ENCODE results near the gene BDKRB1.

The BDKRB1 gene

DNA sequence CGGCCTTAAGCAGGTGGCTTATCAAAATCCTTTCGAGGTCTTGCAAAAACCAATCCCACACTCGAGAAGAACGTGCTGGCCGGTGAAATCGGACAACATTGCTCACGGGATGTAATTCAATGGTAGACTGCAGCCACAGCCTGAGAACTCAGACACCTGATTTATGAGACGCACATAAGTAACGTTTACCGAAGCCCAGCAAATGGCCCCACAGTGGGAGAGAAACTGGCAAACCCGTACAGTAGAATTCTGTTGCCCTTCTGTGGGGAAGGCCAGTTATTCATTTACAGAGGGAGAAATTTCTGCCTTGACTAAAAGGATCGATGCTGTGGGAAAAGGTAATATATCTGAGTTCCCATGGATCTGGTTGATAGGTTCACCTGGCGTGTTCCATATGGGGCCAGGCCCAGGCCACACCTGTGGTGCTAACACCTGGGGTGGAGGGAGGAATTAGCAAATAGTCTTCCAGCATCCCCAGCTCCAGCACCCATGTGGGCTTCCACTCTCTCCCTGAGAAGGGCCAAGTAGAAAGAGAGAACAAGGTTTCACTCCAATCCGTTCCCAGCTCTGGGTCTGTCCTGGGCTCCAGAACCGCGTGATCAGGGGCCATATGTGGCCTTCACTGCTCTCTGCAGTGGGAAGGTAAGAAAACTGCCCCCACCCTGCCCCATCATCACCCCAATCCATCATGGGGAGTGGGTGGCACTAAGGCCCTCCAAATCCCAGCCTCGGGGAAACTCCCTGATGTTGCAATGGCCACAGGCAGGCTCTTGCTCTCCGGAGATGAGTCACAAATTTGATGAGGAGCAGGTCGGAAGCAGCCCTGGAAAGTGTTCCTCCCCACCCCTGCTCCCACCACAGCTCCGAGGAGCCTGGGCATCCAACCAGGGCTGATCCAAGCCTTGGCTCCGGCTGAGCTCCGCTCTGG lies 12.7 kb downstream of the BDKRB1 start:
- DNase-seq (ENCODE audit: low read depth in 2 of 2): peak; percentile 91 to 92
- H3K4me3 ChIP-seq (replicated peaks in 1 of 2; ENCODE audit: low read depth in 2 of 2, low read length in 2 of 2): no peak overlapping the region
- TF ChIP-seq, protein P1, sequence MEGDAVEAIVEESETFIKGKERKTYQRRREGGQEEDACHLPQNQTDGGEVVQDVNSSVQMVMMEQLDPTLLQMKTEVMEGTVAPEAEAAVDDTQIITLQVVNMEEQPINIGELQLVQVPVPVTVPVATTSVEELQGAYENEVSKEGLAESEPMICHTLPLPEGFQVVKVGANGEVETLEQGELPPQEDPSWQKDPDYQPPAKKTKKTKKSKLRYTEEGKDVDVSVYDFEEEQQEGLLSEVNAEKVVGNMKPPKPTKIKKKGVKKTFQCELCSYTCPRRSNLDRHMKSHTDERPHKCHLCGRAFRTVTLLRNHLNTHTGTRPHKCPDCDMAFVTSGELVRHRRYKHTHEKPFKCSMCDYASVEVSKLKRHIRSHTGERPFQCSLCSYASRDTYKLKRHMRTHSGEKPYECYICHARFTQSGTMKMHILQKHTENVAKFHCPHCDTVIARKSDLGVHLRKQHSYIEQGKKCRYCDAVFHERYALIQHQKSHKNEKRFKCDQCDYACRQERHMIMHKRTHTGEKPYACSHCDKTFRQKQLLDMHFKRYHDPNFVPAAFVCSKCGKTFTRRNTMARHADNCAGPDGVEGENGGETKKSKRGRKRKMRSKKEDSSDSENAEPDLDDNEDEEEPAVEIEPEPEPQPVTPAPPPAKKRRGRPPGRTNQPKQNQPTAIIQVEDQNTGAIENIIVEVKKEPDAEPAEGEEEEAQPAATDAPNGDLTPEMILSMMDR (IDR thresholded peaks at IDR 0.05; ENCODE audit: low read depth, low read length): no peak

DNA sequence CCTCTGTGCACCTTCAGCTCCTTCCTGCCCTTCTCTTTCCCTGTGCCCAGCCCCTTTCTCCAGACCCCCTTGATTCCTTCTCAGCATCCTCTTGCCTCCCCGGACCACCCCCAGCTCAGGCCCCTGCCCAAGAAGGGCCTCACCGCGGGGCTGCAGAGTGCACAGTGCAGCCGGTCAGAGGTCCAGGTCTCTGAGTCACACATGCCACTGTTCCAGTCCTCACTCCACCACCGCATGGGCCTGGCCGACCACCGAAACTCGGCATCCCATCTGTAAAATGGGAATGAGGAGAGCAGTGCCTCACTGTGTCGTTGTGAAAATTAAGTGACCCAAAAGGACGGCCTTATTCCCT lies 13.3 kb downstream of the BDKRB1 start:
- TF ChIP-seq, protein P1 (IDR thresholded peaks at IDR 0.05; ENCODE audit: low read depth, low read length): no peak
- DNase-seq (ENCODE audit: low read depth in 2 of 2): no peak
- no peak overlapping the region for H3K4me3 ChIP-seq (replicated peaks in 1 of 2; ENCODE audit: low read depth in 2 of 2, low read length in 2 of 2)

DNA sequence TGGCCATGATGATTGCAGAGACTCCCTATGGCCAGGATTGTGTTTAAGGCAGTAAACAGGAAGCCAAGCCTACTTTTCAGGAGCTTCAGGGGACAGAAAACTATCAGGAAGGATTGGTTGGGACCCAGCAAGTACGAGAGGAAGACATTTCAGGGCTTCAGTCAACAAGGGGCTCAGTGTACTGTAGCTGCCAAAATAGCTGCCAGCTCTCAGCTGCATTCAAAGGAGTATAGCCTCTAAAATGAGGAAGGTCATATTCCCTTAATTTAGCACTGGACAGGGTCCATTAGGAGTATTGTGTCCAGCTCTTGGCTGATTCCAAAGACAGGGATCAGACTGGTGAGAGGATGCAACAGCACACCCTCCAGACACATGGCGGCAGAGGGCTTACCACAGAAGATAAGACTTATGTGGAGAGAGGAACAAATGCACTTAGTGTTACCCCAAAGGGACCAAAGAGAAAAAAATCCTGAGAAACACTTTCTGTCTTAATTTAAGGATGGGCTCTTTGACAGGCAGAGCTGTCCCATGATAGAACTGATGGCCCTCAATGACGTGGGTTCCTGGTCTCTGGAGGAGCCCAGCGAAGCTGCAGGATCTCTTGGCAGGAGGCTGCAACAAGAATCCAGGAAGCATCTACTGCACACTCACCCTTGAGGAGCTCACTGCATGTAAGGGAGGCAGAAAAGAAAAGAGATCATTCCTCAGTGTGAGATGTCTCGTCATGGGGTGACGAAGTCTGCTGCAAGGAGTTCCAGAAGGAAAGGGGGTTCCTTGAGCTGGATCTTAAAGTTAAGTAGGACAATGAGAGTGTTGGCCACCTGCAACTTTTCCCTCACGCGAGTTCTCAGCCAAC lies 14.8 kb downstream of the BDKRB1 start:
- no peak overlapping the region for H3K4me3 ChIP-seq (replicated peaks in 1 of 2; ENCODE audit: low read depth in 2 of 2, low read length in 2 of 2)
- peak in 1 of 2 donors; percentile 60 for DNase-seq (ENCODE audit: low read depth in 2 of 2)
- TF ChIP-seq, protein P1 (IDR thresholded peaks at IDR 0.05; ENCODE audit: low read depth, low read length): no peak

DNA sequence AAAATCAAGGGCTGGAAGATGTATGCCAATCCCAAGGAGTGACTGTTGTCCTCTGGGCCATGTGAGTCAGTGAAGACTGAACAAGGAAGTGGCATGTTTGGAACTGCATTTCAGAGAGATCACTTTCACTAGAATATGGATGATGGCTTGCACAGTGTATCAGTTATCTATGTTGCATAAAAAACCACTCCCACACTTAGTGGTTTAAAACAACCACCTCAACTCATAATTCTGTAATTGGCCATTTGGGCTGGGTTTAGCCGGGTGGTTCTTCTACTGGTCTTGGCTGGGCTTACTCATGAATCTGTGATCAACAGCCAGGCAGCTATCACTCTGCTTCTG lies 15.4 kb downstream of the BDKRB1 start:
- no peak overlapping the region for H3K4me3 ChIP-seq (replicated peaks in 1 of 2; ENCODE audit: low read depth in 2 of 2, low read length in 2 of 2)
- TF ChIP-seq, protein P1 (IDR thresholded peaks at IDR 0.05; ENCODE audit: low read depth, low read length): no peak
- DNase-seq (ENCODE audit: low read depth in 2 of 2): no peak

DNA sequence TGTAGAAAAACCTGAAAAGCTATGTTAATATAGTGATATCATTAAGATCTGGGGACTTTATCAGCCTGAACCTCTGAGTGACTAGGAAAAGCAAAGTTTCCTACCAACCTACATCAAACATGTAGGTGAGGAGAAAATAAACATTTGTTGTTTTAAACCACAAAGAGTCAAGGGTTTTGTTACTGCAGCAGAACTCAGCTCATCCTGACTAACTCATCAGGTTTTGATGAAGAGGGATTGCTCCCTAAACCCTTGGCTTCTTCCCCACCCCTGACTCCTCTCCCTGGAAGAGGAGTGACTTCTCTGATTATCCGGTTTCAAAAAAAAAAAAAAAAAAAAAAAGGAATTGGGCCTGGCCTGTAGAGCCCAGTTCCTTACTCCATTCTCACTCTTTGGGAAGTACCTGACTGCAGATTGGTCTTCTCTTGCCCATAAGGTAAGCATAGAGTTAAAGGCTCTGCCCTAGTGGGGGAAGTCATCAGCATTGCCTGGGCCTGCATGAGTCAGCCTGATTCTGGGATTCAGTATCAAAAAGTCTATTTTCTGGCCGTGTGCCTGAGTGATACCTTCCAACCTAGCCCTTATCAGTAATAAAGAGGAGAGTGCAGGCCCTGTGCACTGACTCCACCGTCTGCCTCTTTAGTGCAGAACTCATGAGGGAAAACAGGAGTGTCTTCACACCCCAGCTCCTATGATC lies 16.9 kb downstream of the BDKRB1 start:
- H3K4me3 ChIP-seq (replicated peaks in 1 of 2; ENCODE audit: low read depth in 2 of 2, low read length in 2 of 2): no peak overlapping the region
- DNase-seq (ENCODE audit: low read depth in 2 of 2): no peak
- TF ChIP-seq, protein P1 (IDR thresholded peaks at IDR 0.05; ENCODE audit: low read depth, low read length): no peak

DNA sequence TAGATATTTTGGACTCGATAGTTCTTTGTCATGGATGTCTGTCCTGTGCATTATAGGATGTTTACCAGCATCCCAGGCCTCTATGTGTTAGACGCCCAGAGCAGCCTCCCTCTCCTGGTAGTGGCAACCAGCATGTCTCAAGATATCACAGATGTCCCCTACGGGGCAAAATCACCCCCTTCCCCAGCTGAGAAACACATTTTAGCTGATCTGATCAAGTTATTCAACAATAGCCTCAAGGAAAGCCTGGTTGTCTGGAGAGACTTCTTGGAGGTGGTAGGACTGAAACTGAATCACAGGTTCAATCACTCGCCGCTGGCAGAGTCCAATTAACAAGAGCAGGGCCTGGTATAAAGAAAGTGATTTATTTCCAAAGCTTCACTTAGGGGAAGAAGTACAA lies 17.6 kb downstream of the BDKRB1 start:
- no peak overlapping the region for H3K4me3 ChIP-seq (replicated peaks in 1 of 2; ENCODE audit: low read depth in 2 of 2, low read length in 2 of 2)
- TF ChIP-seq, protein P1 (IDR thresholded peaks at IDR 0.05; ENCODE audit: low read depth, low read length): no peak
- no peak for DNase-seq (ENCODE audit: low read depth in 2 of 2)

All from cardiac fibroblast (primary cell).